ENCODE data around the gene BANF2.

GRCh38 chr20:17747431-17747846, 47.7 kb downstream of the BANF2 start:
- TF ChIP-seq, protein P1, sequence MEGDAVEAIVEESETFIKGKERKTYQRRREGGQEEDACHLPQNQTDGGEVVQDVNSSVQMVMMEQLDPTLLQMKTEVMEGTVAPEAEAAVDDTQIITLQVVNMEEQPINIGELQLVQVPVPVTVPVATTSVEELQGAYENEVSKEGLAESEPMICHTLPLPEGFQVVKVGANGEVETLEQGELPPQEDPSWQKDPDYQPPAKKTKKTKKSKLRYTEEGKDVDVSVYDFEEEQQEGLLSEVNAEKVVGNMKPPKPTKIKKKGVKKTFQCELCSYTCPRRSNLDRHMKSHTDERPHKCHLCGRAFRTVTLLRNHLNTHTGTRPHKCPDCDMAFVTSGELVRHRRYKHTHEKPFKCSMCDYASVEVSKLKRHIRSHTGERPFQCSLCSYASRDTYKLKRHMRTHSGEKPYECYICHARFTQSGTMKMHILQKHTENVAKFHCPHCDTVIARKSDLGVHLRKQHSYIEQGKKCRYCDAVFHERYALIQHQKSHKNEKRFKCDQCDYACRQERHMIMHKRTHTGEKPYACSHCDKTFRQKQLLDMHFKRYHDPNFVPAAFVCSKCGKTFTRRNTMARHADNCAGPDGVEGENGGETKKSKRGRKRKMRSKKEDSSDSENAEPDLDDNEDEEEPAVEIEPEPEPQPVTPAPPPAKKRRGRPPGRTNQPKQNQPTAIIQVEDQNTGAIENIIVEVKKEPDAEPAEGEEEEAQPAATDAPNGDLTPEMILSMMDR (conservative IDR thresholded peaks at IDR 0.05; ENCODE audit: low read depth, low read length) = no peak
- TF ChIP-seq EZH2 (IDR thresholded peaks at IDR 0.05; ENCODE audit: low read length, unreplicated experiment) (no peak), EZH2phosphoT487 (IDR thresholded peaks at IDR 0.05; ENCODE audit: borderline replicate concordance, low read length) (no peak)

Data from PC-3 (cell line).